KBM-7 (cell line): ENCODE data around the gene SP140L.
A peak's percentile ranks its signal among the peaks of the same experiment; 100 is the strongest.
"Not testable (repeated sequence)": the region's sequence is repeated elsewhere in the genome, so short reads cannot be mapped to it uniquely, and the experiment has no call there.

Source experiments
- DNase-seq: peaks from one replicate; pipeline ENCODE4 v3.0.0-alpha.2; 2015
- in situ Hi-C: fragments of 300-500 bp; cut with MboI; formaldehyde crosslinking; loops from 2 replicates; pipeline ENCODE4 v1.14.3; 2020; ENCODE audit warnings: low sequenced_read_pairs, low pct_unique_long_range_greater_than_20kb, mixed read lengths

SP140L gene

DNA sequence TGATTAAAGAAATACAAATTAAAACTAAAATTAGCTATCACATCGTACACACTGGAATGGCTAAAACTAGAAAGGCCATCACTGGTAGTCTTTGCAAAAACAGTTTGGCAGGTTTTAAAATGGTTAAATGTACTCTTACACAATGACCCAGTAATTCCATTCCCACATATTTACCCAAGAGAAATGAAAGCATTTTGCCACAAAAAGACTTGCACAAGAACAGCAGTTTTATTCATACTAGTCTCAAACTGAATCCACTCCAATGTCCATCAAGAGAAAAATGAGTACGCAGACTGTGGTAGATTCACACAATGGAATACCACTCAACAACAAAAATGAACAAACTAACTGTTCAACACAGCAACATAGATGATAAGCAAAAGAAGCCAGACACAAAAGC is 29.1 kb downstream of the SP140L start:
- in situ Hi-C loops: no loop called here
- no peak for DNase-seq

DNA sequence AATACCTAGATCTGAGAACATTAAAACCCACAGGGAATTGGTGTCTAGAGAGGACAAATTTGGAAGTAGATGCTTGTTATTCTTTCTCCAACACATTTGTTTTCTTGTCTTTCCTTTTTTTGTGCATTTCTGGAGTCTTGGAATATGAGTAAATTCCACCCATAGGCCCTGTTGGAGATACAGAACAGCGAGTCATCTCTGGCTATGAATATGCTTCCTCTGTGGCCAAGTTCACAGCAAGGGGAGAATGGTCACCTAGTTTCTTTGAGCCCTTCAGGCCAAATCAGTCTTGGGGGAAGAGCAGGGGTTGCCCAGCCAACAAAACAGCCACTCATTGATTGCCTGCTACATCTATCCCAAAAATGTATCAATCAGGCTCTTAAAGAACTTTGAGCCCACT is 31.3 kb downstream of the SP140L start:
- DNase-seq: no peak

DNA sequence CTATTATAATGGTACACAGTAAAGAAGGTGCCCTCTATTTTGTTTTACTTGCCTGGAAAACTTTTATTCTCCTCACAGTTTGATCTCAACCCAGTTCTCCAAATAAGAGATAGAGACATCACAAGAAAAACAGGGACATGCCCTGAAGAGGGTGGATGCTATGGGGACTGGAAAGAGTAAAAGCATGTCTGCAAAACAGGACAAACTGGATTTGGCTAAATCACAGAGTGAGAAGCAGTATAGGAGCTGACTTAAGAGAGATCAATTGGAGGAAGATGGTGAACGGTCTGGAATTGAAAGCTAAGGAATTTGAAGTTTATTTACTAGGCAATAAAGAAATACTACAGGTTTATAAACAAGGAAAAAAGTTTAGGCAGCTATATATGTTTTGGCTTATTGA is 33.0 kb downstream of the SP140L start:
- no peak for DNase-seq
- in situ Hi-C loops: no loop called here

More for the DNA sequence above, 31.3 kb downstream of the SP140L start:
- in situ Hi-C loops: no loop called here

DNA sequence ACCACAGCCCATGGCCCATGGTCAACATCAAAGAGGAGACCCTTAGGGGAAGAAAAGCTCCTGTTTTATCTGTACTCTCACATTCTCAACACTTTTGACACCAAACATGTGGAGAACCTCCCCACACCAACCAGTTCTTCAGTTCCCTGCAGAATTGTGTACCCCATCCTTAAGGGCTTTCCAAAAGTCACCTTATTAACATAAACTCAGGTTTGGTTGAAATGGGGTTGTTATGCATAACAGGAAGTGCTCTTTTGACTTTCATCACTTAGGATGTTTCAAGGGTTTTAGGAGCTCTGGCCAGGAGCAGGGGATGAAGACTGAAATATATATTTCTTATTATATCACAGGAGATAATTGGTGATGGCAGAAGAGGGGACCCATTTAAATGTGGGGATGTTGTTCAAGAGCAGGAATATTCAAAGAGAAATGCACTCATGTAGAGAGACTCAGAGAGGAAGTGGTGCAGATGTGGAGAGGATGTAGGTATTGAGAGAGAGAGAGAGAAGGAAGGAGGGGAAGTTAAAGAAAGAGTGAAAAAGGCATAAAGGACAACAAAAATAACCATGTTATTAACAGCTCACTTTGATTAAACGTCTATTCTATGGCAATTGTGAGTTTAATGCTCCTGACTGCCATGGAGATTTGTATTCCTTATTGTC is 35.2 kb downstream of the SP140L start:
- in situ Hi-C loops: no loop called here
- no peak for DNase-seq

DNA sequence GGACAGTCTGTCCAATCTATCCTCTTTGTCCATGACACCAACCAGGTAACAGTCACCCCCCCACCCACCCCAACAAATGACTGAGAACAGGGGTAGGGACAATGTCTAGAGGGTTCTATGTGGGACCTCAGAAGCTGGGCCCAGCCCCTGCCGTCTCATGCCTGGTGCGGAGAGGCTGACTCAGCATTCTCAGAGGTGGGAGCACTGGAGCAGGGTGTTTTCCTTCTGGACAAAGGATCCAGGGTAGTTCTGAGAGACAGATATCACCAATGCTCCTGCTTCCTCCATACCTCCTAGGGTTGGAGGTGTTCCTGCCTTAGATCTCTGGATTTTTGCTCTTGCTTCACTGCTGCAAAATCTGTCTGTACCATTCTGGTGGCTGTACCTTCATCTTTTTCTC is 55.1 kb downstream of the SP140L start:
- no peak for DNase-seq
- in situ Hi-C loops: no loop called here

DNA sequence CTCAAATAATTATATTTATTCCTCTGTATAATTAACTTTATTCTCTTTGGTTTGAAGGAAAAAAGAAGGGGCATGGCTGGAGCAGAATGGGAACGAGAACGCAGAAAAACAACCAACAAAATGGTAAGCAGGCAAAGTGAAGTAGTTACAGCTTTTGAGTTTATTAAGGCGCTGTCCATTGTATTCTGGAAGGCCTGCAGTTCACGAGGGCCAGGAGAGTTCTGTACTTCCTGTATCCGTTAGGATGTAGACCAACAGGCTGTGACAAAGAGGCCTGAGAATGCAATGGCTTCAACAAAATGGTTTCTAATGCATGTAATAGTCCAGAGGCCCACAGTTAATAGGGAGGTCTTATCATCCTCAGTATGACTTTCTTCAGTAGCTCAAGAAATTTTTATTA is 56.5 kb downstream of the SP140L start:
- in situ Hi-C loops: no loop called here
- no peak for DNase-seq

DNA sequence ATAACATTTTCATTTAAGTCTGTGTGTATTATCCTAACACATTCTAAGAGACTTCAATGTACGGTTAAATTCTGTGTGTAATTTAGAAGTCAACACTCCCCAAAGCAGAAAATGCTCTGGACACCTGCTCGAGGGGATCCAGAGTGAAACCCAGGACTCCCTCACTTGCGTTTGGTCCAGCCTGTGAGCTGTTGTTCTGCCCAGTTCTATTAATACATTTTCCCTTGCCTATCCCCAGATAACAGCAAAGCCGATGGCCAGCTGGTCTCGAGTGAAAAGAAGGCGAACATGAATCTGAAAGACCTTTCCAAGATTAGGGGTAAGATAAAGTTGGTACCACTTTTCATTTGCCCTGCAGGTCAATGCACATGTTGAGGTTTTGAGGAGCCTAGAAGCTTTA is 58.0 kb downstream of the SP140L start:
- in situ Hi-C loops: no loop called here
- no peak for DNase-seq

DNA sequence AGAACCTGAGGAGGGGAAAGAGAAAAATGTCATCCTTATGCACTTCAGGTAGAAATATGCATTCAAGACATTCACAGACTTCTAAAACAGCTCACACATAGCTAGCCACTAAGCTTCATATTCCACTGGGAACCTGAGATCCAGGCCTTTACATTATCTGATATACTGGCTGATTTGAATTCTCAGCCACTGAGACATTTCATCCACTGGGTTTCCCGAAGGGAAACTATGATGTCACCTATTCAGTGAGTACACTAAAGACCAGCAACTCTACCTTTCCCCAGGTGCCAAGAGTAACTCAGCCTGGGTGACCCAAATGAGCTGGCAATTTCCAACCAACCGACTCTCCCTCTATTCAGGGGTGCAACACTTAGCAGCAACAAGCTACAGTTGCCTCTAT is 67.3 kb downstream of the SP140L start:
- in situ Hi-C loops: no loop called here
- DNase-seq: no peak

DNA sequence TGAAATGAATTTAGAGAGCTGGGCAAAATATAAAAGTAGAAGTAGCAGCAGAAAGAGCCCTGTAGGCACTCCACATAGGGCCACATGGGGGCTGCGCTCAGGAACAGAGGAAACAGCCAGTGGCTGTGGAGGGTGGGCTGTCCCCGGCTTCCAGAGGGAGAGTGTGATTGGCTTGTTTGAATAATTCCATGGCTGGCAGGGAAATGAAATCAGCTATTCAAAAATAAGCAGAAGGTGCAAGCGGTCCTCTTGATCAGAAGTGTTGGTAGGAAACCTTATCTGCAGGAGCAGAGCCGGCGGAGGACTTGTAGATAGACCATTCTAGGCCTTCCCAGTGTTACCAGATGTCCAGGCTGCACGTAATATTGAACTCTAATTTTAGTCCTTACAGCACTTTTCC is 71.7 kb downstream of the SP140L start:
- DNase-seq, in situ Hi-C loops: not testable (repeated sequence)

DNA sequence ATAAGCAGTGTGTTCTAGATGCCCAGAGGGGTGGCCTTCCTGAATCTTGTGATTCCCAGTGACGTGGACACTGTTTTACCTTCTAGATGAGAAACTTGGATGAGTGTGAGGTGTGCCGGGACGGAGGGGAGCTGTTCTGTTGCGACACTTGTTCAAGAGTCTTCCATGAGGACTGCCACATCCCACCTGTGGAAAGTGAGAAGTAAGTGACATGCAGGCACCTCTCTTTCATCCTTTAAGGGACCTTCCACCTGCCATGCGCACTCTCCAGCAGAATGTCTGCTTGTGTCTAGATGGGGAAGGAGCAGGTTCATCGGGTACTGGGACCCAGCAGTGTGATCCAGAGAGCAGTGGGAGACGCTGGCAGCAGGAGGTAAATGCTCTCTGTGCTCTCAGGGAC is 73.0 kb downstream of the SP140L start:
- in situ Hi-C loops: no loop called here
- no peak for DNase-seq

DNA sequence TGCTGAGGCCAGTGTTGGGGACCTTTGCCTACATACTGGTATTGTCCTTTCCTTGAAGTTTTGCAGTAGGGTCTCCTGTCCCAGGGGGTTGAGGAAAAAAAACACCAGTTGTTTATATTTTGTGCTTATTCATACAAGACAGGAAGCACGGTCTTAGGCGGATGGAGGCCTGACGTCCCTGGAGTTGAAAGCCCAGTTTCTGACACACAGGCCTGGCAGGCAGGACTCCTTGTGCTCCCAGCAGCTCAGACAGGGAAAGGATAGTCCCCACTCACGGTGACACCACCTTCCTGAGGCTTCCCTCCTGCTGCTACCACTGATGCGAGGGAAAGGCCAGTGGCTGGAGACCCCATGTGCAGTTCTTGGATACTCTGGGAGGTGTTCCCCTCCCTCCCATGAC is 73.5 kb downstream of the SP140L start:
- in situ Hi-C loops: no loop called here
- no peak for DNase-seq

DNA sequence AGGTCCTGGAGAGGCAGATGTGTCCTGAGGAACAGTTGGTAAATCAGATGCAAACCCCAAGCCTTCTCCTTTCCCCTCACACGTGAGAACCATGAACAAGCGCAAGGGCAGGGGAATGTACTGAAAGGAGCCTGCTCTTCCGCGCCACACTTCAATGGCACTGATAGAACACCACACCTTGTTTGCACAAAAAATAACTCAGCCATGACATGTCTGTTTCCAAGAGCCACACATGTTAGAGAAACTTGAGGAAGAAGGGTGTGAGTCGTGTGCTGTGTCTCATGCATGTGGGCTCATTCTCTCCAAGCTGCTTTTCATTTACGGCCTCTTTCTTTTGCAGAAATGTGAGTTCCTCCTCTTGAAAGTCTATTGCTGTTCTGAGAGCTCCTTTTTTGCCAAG is 74.0 kb downstream of the SP140L start:
- DNase-seq, in situ Hi-C loops: not testable (repeated sequence)

DNA sequence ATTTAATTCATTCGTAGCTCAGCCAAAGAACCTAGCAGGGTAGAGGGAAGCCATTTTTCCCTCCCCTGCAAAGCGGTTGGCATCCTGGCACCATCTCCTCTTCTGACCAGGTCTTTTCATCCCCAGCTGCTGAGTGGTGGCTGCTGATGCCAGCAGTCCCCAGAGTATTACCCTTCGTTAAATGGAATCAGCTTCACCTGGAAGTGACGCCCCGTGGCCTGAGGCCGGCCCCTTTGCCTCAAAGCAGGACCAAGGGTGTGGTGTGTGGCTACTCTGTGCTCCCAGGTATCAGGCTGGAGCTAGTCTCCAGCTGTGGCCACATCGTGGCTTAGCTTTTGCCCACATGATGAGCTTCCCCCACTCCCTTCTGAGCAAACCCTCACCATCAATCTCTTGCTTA is 76.8 kb downstream of the SP140L start:
- no peak for DNase-seq
- in situ Hi-C loops: no loop called here

DNA sequence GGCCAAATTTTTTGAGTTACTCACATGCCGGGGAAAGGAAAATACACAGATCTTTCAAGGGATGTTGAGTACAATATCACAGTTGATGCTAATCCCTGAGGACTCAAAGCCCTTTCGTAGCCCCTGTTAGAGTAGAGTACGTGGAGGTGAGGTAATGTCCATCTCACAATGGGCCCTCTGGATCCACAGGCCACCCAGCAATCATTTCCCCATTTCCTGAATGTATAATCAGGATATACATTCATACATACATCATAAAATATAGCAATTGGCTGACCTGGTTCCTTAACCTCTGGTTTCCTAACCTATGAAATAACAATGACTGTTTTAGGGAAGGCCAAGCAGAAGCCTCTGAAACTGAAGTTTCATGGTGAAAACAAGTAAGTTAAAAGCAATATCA is 78.8 kb downstream of the SP140L start:
- no peak for DNase-seq
- in situ Hi-C loops: no loop called here

DNA sequence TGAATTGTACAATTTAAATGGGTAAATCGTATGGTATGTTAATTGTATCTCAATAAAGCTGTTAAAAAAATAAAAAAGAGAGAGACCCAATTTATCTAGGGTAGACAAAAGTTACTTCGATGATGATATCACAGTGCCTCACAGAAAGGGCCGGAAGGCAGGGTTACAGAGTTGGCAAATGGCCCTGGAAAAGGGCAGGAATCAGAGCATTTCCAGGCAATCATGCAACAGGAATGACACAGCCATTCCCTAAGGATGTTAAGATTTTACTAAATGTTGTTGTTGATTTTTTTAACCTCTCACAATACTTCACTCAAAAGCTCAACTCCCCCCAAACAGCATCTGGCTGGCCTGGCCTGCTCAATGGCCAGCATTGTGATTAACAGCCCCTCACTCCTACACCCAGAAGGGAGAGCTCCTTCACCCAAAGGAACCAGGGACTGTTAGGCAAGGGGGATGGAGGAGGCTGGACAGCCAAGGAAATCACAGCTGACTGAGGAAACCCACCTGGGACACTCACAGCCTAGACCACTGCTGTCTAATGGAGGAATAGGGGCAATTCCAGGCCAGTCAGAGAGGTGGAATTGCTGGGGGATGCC is 81.3 kb downstream of the SP140L start:
- DNase-seq: no peak
- in situ Hi-C loops: no loop called here

DNA sequence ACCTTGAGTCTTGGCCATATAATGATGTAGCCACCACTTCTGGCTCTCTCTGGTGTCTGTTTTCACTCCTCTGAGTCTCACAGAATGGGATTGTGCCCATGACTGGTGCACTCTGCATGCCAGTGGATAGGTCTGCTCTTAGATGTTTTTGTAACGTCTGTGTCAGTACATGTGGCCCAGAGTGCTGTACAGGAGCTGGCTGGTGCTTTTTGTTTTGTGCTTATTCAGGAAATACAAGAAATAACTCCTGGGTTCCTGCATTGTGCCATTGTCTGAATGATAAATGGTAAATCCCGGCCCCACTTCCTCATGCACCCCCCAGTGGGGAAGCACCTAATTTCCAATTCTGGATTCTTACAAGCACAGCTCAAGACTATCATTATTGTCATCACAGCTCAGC is 82.3 kb downstream of the SP140L start:
- DNase-seq, in situ Hi-C loops: not testable (repeated sequence)

DNA sequence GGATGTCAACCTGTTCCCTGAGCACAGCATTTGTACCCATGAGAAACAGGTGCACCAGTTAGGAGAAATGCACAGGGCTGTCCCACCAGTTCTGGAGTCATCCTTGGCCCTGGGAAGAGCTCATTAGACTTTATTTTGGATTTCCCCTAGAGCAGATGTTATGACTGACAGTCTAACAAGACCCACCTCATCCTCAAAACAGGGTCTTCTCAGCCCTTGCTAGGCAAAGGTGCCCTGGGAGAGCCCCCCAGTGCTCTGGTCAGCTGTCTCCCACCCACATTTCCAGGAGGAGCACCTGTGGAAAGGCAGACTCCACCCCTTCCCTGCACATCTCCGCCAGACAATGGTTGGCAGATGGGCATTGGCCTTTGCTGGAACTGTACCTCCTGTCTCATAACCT is 83.3 kb downstream of the SP140L start:
- in situ Hi-C loops: no loop called here

DNA sequence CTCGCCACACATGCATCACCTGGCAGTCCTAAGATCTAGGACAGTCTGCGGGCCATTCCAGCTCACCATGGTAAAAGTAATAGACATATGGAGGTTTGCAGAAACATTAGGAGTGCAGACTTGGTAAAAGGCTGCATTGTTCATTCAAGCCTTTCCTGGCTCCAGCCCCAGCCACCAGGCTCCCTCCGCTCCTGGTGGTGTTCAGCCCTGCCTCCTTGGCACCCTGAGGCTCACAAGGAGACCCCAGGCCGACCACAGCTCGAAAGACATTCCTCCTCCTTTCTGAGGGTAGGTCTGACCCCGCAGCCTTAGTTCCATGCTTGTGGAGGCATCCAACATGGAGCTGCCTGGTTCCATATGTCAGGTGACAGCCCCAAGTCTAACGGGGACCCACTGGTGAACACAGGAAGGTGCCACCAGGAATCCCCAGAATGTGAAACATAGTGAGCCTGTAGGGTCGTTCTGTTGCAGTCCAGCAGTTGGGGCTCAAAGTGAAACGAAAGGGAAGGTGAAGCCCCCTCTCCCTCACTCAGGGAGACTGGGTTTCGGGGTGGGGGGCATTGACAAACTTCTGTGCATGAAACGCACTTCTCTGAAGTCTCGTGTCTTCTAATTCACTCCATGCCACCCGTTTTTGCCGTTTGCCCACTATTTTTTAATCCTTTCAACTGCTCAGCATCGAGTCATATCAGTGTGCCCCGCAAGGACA is 84.0 kb downstream of the SP140L start:
- in situ Hi-C loops: no loop called here
- no peak for DNase-seq

More for the DNA sequence above, 83.3 kb downstream of the SP140L start:
- no peak for DNase-seq

DNA sequence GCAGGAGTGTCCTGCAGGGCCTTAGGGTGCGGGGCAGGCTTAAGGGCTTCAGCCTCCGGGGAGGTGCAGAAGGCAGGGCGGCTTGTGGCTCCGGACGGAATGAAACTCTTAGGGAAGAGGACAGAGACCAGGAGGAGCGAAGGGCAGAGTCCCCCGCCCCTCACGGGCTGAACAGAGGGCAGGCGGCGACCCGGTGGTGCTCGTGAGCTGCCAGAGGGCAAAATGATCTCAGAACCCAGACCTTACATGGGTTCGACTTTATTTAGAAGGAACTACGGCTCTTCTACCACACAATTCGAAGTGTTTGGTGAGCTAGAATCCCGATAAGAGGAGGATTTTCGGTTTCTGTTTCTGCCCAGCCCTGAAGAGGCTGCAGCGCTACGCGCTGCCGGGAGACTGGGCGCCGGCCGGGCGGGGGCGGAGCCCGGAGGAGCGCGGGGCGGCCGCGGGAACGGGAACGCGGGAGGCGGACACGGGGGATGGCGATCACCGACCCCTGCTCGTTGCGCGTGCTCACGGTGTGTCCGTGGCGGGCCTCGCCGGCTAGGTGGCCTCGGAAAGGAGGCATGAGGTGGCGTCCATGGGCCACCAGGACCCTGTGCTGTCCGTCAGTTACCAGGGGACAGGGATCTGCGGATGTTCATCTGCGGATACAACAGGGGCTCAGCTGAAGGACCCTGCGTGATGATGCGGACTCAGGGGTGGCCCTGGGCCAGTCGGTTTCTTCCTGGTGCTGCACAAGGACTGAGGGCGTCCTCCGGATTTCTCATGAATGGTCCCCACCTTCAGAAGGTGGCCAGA is 84.8 kb downstream of the SP140L start:
- peak; percentile 71 for DNase-seq
- in situ Hi-C loops: no loop called here

DNA sequence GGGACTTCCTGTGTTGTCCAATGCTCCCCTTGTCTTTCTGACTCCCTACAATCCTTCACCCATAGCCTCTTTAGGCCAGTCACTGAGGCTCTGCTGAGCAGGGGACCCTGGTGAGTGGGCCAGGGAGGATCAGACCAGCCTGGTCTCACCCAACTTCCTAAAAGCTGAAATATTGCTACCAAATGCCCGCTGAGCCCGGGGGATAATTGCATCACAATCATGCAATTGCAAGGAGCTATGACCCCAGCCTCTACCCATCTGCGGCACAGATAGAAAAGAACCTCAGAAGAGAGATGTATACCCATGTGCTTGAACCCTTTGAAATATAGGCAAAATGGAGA is 85.3 kb downstream of the SP140L start:
- DNase-seq: no peak
- in situ Hi-C loops: no loop called here
